Endothelial cell of umbilical vein (primary cell): ENCODE measurements around the gene PLEKHA6. TPM values are rescaled to one million over a fixed set of nuclear protein-coding genes. Genes with fewer than 3 reads are reported as not detected.

Experiments
- BruUV-seq: library from RNA; stranded (reverse); fragments of 400-500 nt; replicated peaks from 2 replicates; lab custom pipeline; 2021; lab: Mats Ljungman, UMichigan
- CTCF ChIA-PET: fragments of 300-600, 350-600 bp; sonication (Branson Sonifier 250); formaldehyde crosslinking; loops from one replicate; lab custom pipeline; 2021; ENCODE audit warnings: antibody characterized with exemption, inconsistent platforms; lab: Charles Lee
- POLR2A ChIA-PET: fragments of 300-600, 350-600 bp; sonication (Branson Sonifier 250); formaldehyde crosslinking; loops from one replicate; lab custom pipeline; 2021; ENCODE audit warnings: antibody characterized with exemption, inconsistent platforms; lab: Charles Lee
- DNase-seq: peaks from one replicate; pipeline ENCODE4 v3.0.0-alpha.2; 2011; ENCODE audit warnings: low read depth, low spot score
- FAIRE-seq: peaks from 2 replicates; lab custom pipeline; 2011; peaks lifted over from hg19 to GRCh38; lab: Jason Lieb, UNC
- H2AFZ ChIP-seq: 2 replicates; pipeline ENCODE4 v1.6.0; 2012; ENCODE audit warnings: low read depth, low read length, control low read depth, inconsistent platforms
- H3K27ac ChIP-seq: 2 replicates; pipeline ENCODE4 v1.5.1; 2011; ENCODE audit warnings: low read depth, mild to moderate bottlenecking, control low read depth, low read length, moderate library complexity; ENCODE audit not compliant: insufficient read depth
- H3K27me3 ChIP-seq, 2 experiments: 2 replicates each; pipeline versions ENCODE4 v1.6.0 to v1.6.1; 2011; ENCODE audit warnings: low read length in 2 of 2, mixed read lengths in 1 of 2; ENCODE audit not compliant: control insufficient read depth in 2 of 2, insufficient read depth in 2 of 2
- H3K36me3 ChIP-seq, 2 experiments: 2 replicates in 1 of 2; 3 replicates in 1 of 2; pipeline ENCODE4 v1.5.1; 2011; ENCODE audit warnings: low read length in 2 of 2, mild to moderate bottlenecking in 1 of 2, moderate library complexity in 1 of 2; ENCODE audit not compliant: control insufficient read depth in 2 of 2, insufficient read depth in 2 of 2; ENCODE audit errors: extremely low read depth in 1 of 2
- H3K4me1 ChIP-seq: 3 replicates; pipeline ENCODE4 v1.5.1; 2011; ENCODE audit warnings: mild to moderate bottlenecking, low read length; ENCODE audit not compliant: control insufficient read depth, insufficient read depth; ENCODE audit errors: extremely low read depth
- H3K4me2 ChIP-seq: 2 replicates; pipeline ENCODE4 v1.6.1; 2011; ENCODE audit warnings: low read length, control low read depth, mixed read lengths; ENCODE audit not compliant: insufficient read depth
- H3K4me3 ChIP-seq, 3 experiments: fragments of 200-600 bp in 1 of 3; sonication (generic), shearing (Covaris generic) in 1 of 3; replicated peaks in 1 of 3; 2 replicates each; pipeline ENCODE4 v1.5.1; 2011 to 2016; ENCODE audit warnings: control low read depth in 3 of 3, low read length in 3 of 3, mild to moderate bottlenecking in 2 of 3, inconsistent platforms in 1 of 3, low read depth in 1 of 3, moderate library complexity in 1 of 3; ENCODE audit not compliant: insufficient read depth in 1 of 3
- H3K79me2 ChIP-seq: 2 replicates; pipeline ENCODE4 v1.6.0; 2012; ENCODE audit warnings: low read length, inconsistent platforms; ENCODE audit not compliant: control insufficient read depth, insufficient read depth
- H3K9ac ChIP-seq: replicated peaks from 2 replicates; pipeline ENCODE3; 2011; ENCODE audit warnings: low read length, control low read depth; ENCODE audit not compliant: insufficient read depth; ENCODE audit errors: extremely low read depth
- H3K9me1 ChIP-seq: replicated peaks from 3 replicates; pipeline ENCODE4 v1.6.0; 2011; ENCODE audit warnings: mild to moderate bottlenecking, low read length; ENCODE audit not compliant: control insufficient read depth, insufficient read depth; ENCODE audit errors: extremely low read depth
- H3K9me3 ChIP-seq: replicated peaks from 2 replicates; pipeline ENCODE4 v1.5.1; 2012; ENCODE audit warnings: low read length, inconsistent platforms; ENCODE audit not compliant: control insufficient read depth, insufficient read depth
- H4K20me1 ChIP-seq: replicated peaks from 2 replicates; pipeline ENCODE3; 2011; ENCODE audit warnings: mild to moderate bottlenecking, low read length; ENCODE audit not compliant: control insufficient read depth, insufficient read depth; ENCODE audit errors: extremely low read depth
- EZH2 ChIP-seq: IDR thresholded peaks from 2 replicates; pipeline ENCODE4 v1.6.1; 2012; ENCODE audit warnings: borderline replicate concordance, low read depth, mild to moderate bottlenecking, moderate library complexity, low read length, inconsistent platforms; ENCODE audit not compliant: severe bottlenecking
- FOS ChIP-seq: IDR thresholded peaks from 2 replicates; pipeline ENCODE4 v1.6.1; 2011; ENCODE audit warnings: mild to moderate bottlenecking, low read length, moderate library complexity, borderline replicate concordance; ENCODE audit not compliant: insufficient read depth
- GATA2 ChIP-seq: IDR thresholded peaks from 2 replicates; pipeline ENCODE4 v1.7.0; 2011; ENCODE audit warnings: low read depth, mild to moderate bottlenecking, moderate library complexity, mixed read lengths, low read length; ENCODE audit not compliant: insufficient read length, insufficient read depth
- JUN ChIP-seq: IDR thresholded peaks from 2 replicates; pipeline ENCODE4 v1.6.1; 2011; ENCODE audit warnings: borderline replicate concordance, low read depth; ENCODE audit not compliant: insufficient read length, insufficient read depth
- MAX ChIP-seq: IDR thresholded peaks from 2 replicates; pipeline ENCODE4 v1.6.1; 2011; ENCODE audit not compliant: insufficient read depth, insufficient read length
- MYC ChIP-seq: IDR thresholded peaks from one replicate; pipeline ENCODE4 v1.6.1; 2011; ENCODE audit warnings: mild to moderate bottlenecking, low read depth, low read length
- POLR2A ChIP-seq: IDR thresholded peaks from 2 replicates; pipeline ENCODE4 v1.6.1; 2012; ENCODE audit warnings: low read depth, mild to moderate bottlenecking, control low read depth, low read length
- POLR2AphosphoS5 ChIP-seq: IDR thresholded peaks from 2 replicates; pipeline ENCODE4 v1.6.1; 2012; ENCODE audit warnings: low read depth, mild to moderate bottlenecking, control low read depth, low read length, moderate library complexity; ENCODE audit not compliant: insufficient read depth
- dilution Hi-C: fragments of 300-500 bp; cut with MboI; formaldehyde crosslinking; loops from one replicate; pipeline ENCODE4 v1.15.0; 2019; ENCODE audit warnings: low sequenced_read_pairs; ENCODE audit not compliant: extremely low pct_ligation_motif_present
- intact Hi-C: fragments of 100-400 bp; cut with micrococcal nuclease; formaldehyde crosslinking; loops from one replicate; pipeline ENCODE4 v1.10.0; 2022
- polyA plus RNA-seq, 4 experiments: library from polyadenylated mRNA; depleted of rRNA in 3 of 4; stranded (reverse) in 3 of 4; unstranded in 1 of 4; fragments of >200 nt; gene quantifications; 2 replicates each; pipeline versions ENCODE4 v1.2.1 to v1.2.3, GENCODE V29; 2011 to 2012; ENCODE audit warnings: missing spikeins in 1 of 4
- total RNA-seq: library from RNA; stranded (reverse); gene quantifications from 2 replicates; pipeline ENCODE4 v1.2.3, GENCODE V29; 2021
- TF ChIP-seq, protein P1 (sequence below), 2 donors: IDR thresholded peaks; 1 replicate in 1 of 2; 2 replicates in 1 of 2; pipeline ENCODE4 v1.5.1; 2011; ENCODE audit warnings: low read length in 2 of 2, mild to moderate bottlenecking in 2 of 2, moderate library complexity in 2 of 2, control low read depth in 1 of 2, inconsistent platforms in 1 of 2, low read depth in 1 of 2; ENCODE audit not compliant: insufficient read depth in 1 of 2; ENCODE audit errors: extremely low read depth in 1 of 2

The PLEKHA6 gene
- total and polyA plus RNA-seq, 2 donors (not counting 3 experiments of a cell fraction or from before 2014, with no cell fraction given), result 2.1 to 15.0 TPM

GRCh38 chr1:204254031-204254661 lies 105.6 kb downstream of the PLEKHA6 start:
- intact Hi-C loops, result no loop called here
- Histone ChIP-seq H3K27ac (no peak overlapping the region), H3K9me1 (no peaks in the 10 kb centered on the region), H4K20me1 (no peaks in the 10 kb centered on the region), H3K79me2 (no peaks in the 10 kb centered on the region), H3K9ac (no peak overlapping the region), H3K36me3 (no peaks in the 10 kb centered on the region), H3K9me3 (no peaks in the 10 kb centered on the region), H3K4me3 (no peak overlapping the region), H3K4me2 (no peak overlapping the region), H3K27me3 (no peaks in the 10 kb centered on the region), H3K4me1 (no peaks in the 10 kb centered on the region), H2AFZ (no peak overlapping the region)
- ChIA-PET POLR2A (no interaction called here), CTCF (interaction anchor here (0.8 to 3.1 kb wide), 9 partner anchors 14 to 144 kb away, joined by 3 to 13 read pairs (median 6); partner anchors contain the start of genes GOLT1A and PLEKHA6)
- TF ChIP-seq, protein P1, sequence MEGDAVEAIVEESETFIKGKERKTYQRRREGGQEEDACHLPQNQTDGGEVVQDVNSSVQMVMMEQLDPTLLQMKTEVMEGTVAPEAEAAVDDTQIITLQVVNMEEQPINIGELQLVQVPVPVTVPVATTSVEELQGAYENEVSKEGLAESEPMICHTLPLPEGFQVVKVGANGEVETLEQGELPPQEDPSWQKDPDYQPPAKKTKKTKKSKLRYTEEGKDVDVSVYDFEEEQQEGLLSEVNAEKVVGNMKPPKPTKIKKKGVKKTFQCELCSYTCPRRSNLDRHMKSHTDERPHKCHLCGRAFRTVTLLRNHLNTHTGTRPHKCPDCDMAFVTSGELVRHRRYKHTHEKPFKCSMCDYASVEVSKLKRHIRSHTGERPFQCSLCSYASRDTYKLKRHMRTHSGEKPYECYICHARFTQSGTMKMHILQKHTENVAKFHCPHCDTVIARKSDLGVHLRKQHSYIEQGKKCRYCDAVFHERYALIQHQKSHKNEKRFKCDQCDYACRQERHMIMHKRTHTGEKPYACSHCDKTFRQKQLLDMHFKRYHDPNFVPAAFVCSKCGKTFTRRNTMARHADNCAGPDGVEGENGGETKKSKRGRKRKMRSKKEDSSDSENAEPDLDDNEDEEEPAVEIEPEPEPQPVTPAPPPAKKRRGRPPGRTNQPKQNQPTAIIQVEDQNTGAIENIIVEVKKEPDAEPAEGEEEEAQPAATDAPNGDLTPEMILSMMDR (IDR thresholded peaks at IDR 0.05; ENCODE audit: extremely low read depth in 1 of 2, insufficient read depth in 1 of 2, low read depth in 1 of 2, low read length in 2 of 2), result no peak
- no peak for TF ChIP-seq GATA2
- TF ChIP-seq FOS, result no peak
- TF ChIP-seq JUN, result no peak
- TF ChIP-seq POLR2A, result no peak
- TF ChIP-seq EZH2, result no peak
- no peak for TF ChIP-seq POLR2AphosphoS5
- no peak for TF ChIP-seq MAX
- TF ChIP-seq MYC, result no peak
- BruUV-seq, result no TSS peak
- dilution Hi-C loops, result no loop called here
- DNase-seq, result no peak
- no peak for FAIRE-seq
